GM21526 (cell line): Measurements from ENCODE around the gene CRYBG1.

Experiments used
- ATAC-seq: cut with Tn5 transposase; IDR thresholded peaks from one replicate; pipeline ENCODE4 v1.9.1; 2021; ENCODE audit warnings: moderate library complexity; ENCODE audit not compliant: unreplicated experiment, low FRiP score

The CRYBG1 gene

GRCh38 chr6:106519460-106520394 lies 159.2 kb downstream of the CRYBG1 start:
- peak; percentile 47 for ATAC-seq

GRCh38 chr6:106520711-106521401 lies 160.3 kb downstream of the CRYBG1 start:
- ATAC-seq = peak; percentile 67

DNA sequence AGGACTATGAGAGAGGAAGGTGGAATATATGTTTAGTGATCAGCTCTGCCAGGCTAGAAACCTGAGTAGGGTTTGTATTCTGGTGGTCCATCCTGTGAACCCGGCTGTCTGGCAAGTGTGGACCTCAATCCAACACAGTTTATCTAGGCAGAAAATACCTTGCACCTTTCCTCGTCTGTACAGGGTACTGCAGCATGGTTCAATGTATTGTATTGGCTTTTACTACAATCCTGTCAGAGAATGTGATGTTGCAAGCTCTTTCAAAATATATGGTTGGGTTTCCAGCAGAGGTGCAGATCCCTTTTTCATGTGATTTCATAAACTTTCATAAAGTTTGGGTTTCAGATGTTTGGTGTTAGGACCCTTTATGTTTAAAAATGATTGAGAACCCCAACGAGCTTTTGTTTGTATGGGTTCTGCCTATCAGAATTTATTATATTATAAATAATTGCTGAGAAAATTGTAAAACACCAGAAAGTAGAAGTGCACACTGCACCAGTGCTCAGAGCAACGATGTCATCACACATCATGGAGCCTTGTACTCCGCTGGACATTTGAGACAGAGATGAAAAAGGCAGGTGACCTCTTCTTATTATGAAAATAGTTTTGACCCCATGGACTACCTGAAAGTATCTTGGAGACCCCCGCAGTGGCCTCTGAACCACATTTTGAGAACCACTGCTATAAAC lies 162.2 kb downstream of the CRYBG1 start:
- ATAC-seq = no peak

- peak; percentile 46 for ATAC-seq
These were observed 164.8 kb downstream of the CRYBG1 start for GRCh38 chr6:106525107-106525881.

DNA sequence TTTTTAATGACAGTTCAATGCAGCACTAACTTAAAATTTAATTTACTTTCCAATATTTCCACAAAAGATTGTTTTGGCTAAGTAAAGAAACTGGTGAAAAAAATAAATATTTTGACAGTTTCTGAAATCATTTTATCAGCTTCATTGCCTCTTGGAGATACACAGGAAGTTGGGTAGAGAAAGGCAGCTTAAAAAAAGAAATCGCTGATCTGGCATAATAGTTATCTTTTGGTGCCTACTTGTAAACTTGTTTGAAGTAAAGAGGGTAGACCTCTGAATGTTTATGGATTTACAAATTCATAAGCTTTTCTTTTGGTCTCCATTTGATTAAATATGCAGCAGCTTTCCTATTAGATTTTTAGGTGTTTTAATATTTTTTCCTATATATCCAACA lies 165.4 kb downstream of the CRYBG1 start:
- no peak for ATAC-seq

- ATAC-seq = no peak
These were observed 166.6 kb downstream of the CRYBG1 start for GRCh38 chr6:106527117-106527516.

DNA sequence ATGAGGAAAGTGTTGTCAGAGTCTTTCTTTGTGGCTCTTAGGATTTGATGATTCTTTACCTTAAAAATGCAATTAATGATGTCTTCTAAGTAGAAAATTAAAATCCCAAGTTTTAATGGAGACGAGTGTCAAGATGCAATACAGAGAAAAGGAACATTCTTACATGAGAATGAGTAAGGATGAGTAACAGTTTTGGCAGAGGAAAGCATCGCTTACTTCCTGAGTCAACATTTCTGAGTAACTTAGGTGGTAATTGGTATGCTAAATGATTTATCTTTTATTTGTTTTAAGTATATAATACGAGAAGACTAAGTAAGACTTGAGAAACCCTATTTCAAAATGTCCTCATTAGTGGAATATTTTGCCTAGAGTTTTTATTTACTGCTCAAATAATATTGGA lies 167.5 kb downstream of the CRYBG1 start:
- no peak for ATAC-seq

DNA sequence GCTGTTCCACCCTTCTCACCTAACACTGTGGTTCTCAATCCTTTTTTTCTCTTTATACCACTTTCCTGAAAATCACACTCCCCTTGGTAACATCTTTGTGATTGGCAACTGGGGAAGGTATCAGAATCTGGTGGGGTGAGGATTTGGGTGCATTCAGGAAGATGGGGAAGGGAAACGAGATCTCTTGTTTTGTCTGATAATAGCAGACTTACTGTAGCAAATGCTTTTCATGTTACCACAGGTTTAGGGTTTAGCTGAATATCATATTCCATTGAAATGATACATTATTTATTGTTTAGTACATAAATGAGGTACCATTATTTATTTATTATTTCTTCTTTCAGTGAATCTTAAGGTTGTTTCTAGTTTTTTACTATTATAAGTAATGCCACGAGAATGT lies 168.0 kb downstream of the CRYBG1 start:
- ATAC-seq = no peak

DNA sequence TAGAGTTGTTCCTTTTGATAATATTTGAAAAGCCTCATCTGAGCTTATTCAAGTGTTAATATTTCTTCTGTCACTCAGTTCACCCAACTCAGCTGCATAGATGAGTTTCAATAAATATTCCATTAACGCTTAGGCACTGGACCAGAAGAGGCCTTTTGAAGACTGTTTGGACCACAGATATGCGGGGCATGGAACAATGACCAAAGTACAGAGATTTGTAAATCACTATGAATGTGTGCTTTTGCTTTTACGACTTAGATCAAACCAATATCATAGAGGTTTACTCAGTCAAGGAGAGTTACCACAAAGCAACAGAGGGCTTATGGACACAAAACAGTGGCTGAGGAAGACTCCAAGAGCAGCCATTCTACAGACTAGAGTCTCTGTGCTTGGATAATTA lies 168.9 kb downstream of the CRYBG1 start:
- ATAC-seq = no peak

GRCh38 chr6:106530026-106530425 lies 169.5 kb downstream of the CRYBG1 start:
- ATAC-seq = no peak

- ATAC-seq = no peak
These were observed 170.0 kb downstream of the CRYBG1 start for GRCh38 chr6:106530502-106530901.

DNA sequence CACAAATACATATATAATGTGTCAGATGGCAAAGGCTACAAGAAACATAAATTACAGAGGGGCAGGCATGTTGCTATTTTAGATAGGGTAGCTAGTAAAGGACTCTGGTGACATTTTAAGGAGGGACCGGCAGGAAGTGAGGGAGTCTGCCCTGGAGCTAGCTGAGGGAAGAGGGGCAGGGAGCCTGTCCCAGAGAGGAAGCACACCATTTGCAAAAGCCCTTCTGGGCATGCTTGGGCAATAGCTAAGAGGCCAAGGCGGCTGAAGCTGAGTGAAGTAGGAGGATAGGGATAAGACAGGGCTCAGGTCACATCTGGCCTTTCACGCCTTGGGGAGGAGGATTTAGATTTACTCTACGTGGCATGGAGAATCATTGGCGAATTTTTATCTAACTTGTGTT lies 172.5 kb downstream of the CRYBG1 start:
- no peak for ATAC-seq

DNA sequence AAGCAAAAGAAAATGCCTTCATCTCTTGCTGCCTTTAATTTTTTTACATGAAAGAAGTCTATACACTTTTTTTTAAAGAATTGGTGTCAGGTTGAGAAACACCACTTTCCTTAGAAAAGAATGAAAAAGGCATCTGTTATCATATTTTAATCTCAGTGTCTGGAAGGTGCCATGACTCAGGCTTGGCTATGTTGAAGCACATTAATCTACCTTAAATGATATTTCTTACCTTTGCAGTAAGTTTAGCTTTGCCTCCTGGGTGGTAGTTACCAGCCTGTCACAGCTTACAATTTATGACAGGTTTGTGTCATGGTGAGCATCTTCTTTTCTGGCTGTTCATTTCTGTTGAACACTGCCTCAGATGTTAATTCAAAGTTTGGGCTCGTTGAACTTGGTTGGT lies 173.5 kb downstream of the CRYBG1 start:
- ATAC-seq = no peak

DNA sequence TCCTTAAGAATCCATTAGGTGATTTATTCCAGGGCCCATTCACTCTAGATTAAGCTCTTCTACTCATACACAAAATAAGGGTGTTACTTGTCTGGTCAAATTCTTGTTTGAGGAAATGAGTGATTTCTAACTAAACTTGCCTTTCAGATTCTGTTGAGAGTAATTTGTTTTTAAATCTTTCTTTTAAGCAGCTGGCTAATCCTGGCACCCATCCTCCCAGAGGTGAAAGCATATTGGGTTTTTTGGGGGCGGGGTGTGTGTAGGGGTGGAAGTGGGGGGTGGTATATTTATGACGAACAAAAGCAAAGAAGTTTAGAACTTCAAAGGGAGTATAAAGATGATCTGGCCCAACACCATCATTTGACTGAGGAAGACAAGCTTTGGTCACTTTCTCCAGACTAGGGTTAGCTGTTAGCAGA lies 174.1 kb downstream of the CRYBG1 start:
- ATAC-seq = no peak

GRCh38 chr6:106535012-106535411 lies 174.5 kb downstream of the CRYBG1 start:
- ATAC-seq = no peak

GRCh38 chr6:106536357-106536756 lies 175.8 kb downstream of the CRYBG1 start:
- no peak for ATAC-seq

DNA sequence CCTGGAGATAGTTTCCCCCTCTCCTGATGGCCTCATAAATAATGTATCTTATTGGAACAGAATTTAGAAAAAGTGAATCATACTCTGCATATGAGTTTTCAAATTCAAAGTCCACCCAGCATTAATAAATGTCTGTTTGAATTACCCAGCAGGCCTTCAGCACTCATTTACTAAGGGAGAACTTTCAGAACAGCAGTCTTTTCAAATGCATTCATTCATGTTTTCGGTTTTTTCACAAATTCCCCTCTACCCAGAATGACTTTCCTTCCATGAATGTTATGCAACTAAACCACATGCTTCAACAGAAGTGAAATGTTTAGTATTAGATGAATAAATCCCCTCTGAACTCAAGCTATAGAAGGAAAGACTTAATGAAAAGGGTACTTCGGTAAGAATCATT lies 176.3 kb downstream of the CRYBG1 start:
- no peak for ATAC-seq

DNA sequence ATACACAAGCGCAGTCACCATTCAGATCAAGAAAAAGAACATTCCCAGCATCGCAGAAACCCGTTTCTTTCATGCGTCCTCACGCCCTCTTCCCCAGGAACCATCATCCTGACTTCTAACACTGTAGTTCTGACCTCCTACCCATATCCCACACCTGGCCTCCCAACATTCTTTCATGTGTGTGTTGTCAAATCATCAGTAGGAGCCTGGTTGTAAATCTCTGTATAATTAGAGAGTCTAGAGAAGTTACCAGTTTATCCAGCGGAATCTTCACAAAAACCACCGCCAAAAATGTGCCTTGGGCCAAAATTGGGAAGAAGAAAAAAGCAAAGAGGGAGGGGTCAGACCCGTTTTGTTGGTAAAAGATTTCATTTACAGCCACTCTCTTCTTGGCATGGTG lies 177.1 kb downstream of the CRYBG1 start:
- ATAC-seq = no peak

DNA sequence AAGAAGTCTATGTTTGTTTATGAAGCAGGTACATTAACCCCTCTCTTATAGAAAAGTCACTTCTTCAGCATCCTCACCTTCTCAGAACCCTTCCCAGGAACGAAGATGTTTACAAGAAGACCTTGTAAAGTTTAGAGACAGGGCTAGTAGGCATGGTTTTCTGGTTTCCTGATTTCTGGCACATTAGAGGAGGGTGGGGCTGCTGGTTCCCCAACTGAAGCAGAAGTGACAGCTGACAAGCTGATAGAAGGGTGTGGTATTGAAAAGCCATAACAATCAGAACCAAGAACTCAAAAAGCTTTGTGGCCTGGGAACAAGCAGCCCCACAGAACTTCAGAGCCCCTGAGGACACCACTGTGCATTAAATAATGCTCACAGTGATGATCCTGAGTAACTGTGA lies 177.6 kb downstream of the CRYBG1 start:
- no peak for ATAC-seq

- no peak for ATAC-seq
These were observed 179.4 kb downstream of the CRYBG1 start for GRCh38 chr6:106539936-106540335.
